ENCODE results near the gene BRAF.
"Not testable (repeated sequence)": the region's sequence is repeated elsewhere in the genome, so short reads cannot be mapped to it uniquely, and the experiment has no call there.

BRAF gene

GRCh38 chr7:140924821-140925421, at the start of gene BRAF:
Gene BRAF, minus strand, starts transcription at chr7:140924929. Its CDS starts 226 bp downstream, at chr7:140924703.
- peak; percentile 30 to 93 (median 82) for DNase-seq

- no peak for DNase-seq
Measured at GRCh38 chr7:140972876-140973829, 48.4 kb upstream of the BRAF start.

- DNase-seq = no peak
Measured at GRCh38 chr7:140972344-140972743, 47.6 kb upstream of the BRAF start.

- no peak for DNase-seq
Measured at GRCh38 chr7:140967438-140967837, 42.7 kb upstream of the BRAF start.

- DNase-seq = no peak
Measured at GRCh38 chr7:140966561-140967233, 42.0 kb upstream of the BRAF start.

GRCh38 chr7:140961117-140961516, 36.4 kb upstream of the BRAF start:
- no peak for DNase-seq

GRCh38 chr7:140956997-140957396, 32.3 kb upstream of the BRAF start:
- not testable (repeated sequence) for DNase-seq

- DNase-seq = no peak
Measured at GRCh38 chr7:140945940-140946339, 21.2 kb upstream of the BRAF start.

GRCh38 chr7:140942242-140942641, 17.5 kb upstream of the BRAF start:
- not testable (repeated sequence) for DNase-seq

- no peak for DNase-seq
Measured at GRCh38 chr7:140940898-140941297, 16.2 kb upstream of the BRAF start.

- no peak for DNase-seq
Measured at GRCh38 chr7:140937702-140938264, 13.1 kb upstream of the BRAF start.

- DNase-seq = no peak
Measured at GRCh38 chr7:140928491-140929309, 4.0 kb upstream of the BRAF start.

- not testable (repeated sequence) for DNase-seq
Measured at GRCh38 chr7:140927945-140928344, 3.2 kb upstream of the BRAF start.

GRCh38 chr7:140927351-140927750, 2.6 kb upstream of the BRAF start:
- no peak for DNase-seq

GRCh38 chr7:140926021-140926817, 1.5 kb upstream of the BRAF start:
- no peak for DNase-seq

GRCh38 chr7:140924019-140924820, 509 bp downstream of the BRAF start:
- peak; percentile 24 to 88 (median 76) for DNase-seq

GRCh38 chr7:140923358-140924006, 1.2 kb downstream of the BRAF start:
- peak in 20 of 51 donors; percentile 10 to 77 (median 25) for DNase-seq

GRCh38 chr7:140922741-140923345, 1.9 kb downstream of the BRAF start:
- no peak for DNase-seq
